AG09309 (cell line): ENCODE data around the gene IL4I1.
A peak's percentile ranks its signal among the peaks of the same experiment; 100 is the strongest.

Experiments
- DNase-seq: peaks from one replicate; pipeline ENCODE4 v3.0.0-alpha.2; 2010; ENCODE audit warnings: low read depth
- H3K4me3 ChIP-seq: 2 replicates; pipeline ENCODE4 v1.5.1; 2011; ENCODE audit warnings: mild to moderate bottlenecking, low read depth, low read length, moderate library complexity; ENCODE audit not compliant: control insufficient read depth
- TF ChIP-seq, protein P1 (sequence below): IDR thresholded peaks from 2 replicates; pipeline ENCODE4 v1.5.1; 2011; ENCODE audit warnings: mild to moderate bottlenecking, low read depth, low read length, inconsistent platforms; ENCODE audit not compliant: insufficient read depth, control insufficient read depth; ENCODE audit errors: missing control alignments

IL4I1 gene

DNA sequence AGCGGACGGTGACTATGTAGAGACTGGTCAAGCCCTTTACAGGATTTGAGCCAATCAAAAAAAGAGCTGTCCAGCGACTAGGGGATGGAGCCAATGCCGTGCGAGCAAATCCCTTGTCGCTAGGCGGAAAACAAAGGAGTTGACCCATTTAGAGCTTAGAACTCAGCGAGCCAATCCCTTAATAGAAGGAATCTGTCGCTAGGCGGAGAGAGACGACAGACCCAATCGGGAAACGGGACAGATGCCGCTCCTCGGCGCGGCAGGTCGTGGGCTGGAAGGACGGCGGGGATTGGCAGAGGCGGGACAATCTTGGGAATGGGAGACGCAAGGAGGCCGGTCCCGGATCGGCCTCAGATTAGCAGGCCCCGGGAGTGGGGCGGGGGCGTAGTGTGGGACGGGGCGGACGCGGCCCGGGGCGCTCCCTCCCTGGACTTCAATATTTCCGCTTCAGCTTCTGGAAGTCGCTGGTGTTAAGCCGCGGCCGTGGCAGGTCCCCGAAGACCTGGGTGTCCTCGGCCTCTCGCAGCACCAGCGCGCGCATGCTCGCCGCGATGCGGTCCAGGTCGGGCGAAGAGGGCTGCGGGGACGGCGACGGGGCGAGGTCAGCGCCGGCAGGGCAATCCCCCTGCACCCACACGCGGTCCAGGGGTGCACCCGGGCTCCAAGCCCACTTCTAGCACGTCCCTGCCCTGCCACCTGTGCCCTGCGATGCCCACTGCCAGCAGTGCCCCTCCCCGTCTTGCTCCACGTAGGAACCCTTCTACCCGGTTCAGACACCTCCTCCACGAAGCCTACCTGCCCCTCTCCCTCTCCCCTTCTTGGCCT is 27.0 kb downstream of the IL4I1 start:
- peak; percentile 100 for DNase-seq
- H3K4me3 ChIP-seq, result peak overlapping the region; percentile 45
- TF ChIP-seq, protein P1, sequence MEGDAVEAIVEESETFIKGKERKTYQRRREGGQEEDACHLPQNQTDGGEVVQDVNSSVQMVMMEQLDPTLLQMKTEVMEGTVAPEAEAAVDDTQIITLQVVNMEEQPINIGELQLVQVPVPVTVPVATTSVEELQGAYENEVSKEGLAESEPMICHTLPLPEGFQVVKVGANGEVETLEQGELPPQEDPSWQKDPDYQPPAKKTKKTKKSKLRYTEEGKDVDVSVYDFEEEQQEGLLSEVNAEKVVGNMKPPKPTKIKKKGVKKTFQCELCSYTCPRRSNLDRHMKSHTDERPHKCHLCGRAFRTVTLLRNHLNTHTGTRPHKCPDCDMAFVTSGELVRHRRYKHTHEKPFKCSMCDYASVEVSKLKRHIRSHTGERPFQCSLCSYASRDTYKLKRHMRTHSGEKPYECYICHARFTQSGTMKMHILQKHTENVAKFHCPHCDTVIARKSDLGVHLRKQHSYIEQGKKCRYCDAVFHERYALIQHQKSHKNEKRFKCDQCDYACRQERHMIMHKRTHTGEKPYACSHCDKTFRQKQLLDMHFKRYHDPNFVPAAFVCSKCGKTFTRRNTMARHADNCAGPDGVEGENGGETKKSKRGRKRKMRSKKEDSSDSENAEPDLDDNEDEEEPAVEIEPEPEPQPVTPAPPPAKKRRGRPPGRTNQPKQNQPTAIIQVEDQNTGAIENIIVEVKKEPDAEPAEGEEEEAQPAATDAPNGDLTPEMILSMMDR, result no peak

DNA sequence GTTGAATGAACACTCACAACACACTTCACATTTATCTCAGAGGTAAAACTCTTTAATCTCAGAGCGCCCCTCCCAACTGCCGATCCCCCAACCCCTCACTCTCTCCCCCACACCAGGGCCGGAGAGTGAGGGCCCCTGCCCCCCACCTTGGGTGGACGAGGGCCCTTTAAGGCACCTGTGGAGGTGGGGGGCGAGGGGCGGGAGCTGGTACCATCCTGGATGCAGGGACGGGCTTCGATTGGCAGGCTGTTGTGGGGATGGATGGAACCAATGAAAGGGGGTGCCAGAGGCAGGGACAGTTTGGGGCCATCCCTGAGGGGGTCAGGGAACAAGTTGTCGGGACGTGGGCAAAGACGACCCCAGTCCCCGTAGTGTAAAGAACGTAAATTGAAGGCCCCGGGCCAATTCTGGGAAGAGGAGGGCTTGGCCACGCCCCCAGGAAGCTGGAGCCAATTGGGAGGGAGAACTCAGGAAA is 27.6 kb downstream of the IL4I1 start:
- DNase-seq, result no peak
- TF ChIP-seq, protein P1, result no peak
- peak overlapping the region; percentile 37 for H3K4me3 ChIP-seq

DNA sequence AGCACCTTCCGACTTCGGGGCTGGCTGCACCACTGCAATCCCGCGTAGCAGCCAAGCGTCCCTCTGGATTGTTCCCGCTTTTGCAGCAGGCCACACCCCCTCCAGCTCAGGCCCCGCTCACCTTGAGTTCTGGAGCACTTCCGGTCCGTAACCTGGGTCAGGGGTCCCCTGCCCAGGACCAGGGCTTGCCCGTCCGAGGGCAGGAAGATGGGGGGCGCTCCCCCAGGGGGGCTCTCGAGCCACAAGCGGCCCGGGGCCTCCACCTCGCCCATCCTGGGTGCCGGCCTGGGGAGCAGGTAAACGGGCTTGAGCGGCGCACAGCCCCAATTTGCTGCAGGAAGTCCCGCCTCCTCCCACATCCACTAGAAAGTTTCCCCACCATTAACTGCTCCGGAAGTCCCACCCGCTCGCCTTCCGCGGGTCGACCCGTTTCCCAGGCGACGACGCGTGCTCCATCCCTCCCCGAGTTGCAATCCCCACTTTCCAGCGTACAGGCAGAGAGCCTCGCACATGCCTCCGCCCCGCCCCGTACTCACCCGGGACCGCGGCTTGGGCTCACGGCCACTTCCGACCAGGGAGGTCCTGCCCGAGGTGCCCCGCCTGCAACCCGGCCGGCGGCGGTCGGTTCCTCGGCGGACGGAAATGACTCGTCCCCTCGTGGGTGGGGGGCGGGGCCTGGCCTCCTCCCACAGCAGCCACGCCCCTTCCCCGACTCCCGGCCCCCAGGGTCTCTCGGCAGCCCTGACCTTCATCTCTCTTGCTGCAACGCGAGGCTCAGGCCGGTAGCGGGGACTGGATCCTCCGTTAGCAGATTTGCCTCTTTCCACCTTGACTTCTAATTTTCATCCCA is 29.5 kb downstream of the IL4I1 start, which contains the start of gene PNKP:
PNKP (minus strand) TSS at position 644 of the 850 bp plus-strand sequence; CDS start at position 272, 372 bp downstream.
- peak within 1 kb of the TSS; percentile 88 for H3K4me3 ChIP-seq
- DNase-seq, result no peak
- TF ChIP-seq, protein P1, result no peak

DNA sequence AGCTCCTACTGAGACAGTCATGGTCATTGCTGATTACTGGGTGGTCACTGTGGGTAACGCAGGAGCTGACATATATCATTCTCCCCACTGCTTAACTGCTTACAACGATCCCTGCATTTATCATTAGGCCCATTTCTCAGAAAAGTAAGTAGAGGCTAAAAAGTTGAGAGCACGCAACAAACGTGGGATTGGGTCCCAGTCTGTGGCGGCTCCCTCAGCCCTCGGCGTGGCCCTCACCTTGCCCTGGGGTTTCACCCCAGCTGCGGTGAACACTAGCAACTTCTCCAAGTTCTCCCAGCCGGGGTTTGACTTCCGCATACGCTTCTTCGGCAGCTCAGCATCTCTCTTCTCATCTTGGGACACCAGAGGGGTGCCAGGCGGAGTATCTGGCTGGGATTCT is 31.8 kb downstream of the IL4I1 start:
- no peak for DNase-seq
- TF ChIP-seq, protein P1, result no peak

DNA sequence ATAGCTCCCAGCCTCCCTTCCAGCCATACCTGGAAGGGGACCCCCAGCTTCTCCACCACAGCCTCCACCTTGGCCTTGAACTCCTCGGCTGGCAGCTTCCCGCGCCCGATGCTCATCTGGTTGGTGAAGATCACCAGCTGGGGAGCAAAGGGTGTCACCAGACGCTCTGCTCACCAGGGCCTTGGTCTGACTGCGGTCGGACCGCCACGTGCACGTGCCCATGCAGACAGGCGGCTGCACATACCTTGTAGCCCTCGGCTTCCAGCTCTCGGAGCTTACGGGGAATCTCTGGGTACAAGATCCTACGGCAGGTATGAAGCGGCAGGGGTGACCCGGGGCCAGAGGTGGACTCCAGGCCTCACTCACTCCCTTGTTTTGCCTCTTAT is 32.8 kb downstream of the IL4I1 start:
- DNase-seq, result no peak
- no peak overlapping the region for H3K4me3 ChIP-seq
- TF ChIP-seq, protein P1, result no peak

More for the DNA sequence above, 31.8 kb downstream of the IL4I1 start:
- H3K4me3 ChIP-seq, result no peak overlapping the region

DNA sequence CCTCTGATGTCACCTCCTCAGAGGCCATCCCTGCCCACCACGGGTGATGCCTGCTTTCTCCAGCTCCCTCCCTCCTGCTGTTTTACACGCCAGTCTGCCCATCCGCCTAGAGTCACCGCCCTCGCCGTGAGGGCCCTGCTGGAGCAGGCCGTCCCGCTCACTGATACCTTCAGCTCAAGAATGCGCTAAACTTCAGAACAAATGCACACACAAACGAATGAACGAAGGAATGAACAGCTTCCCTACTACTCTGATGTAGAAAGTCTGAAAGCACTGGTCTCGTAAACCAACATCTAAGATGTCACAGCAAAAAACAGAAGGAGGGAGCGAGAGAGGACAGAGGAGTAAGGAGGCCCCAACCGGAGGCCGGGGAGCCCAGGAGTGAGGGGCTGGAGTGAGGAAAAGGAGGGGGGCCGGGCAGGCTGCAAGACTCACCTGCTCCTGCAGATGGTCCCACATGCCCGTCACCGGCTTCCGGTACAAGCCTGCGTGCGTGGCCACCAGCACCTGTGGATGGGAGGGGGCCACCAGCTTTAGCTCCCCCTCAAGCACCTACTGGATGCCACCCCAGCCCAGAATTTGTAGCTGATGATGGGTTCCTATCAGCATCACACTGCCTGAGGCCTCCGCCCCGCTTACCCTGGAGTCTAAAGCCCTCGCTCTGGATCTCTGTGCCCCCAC is 33.3 kb downstream of the IL4I1 start:
- no peak overlapping the region for H3K4me3 ChIP-seq
- no peak for DNase-seq
- TF ChIP-seq, protein P1, result no peak
